H1 (cell line): Measurements from ENCODE around the gene POP5. TPM values are rescaled to one million over a fixed set of nuclear protein-coding genes. Genes with fewer than 3 reads are reported as not detected.
A peak's percentile ranks its signal among the peaks of the same experiment; 100 is the strongest.

Source experiments
- CTCF ChIA-PET: fragments of 300-600 bp; sonication (Branson Sonifier 250); formaldehyde crosslinking; loops from one replicate; lab custom pipeline; 2021; ENCODE audit not compliant: partially characterized antibody; lab: Charles Lee
- POLR2A ChIA-PET: fragments of 300-600 bp; sonication (Branson Sonifier 250); formaldehyde crosslinking; loops from one replicate; lab custom pipeline; 2021; ENCODE audit warnings: inconsistent platforms; ENCODE audit not compliant: partially characterized antibody; lab: Charles Lee
- DNase-seq, 2 experiments: peaks; one replicate each; pipeline versions ENCODE4 v3.0.0 to v3.0.0-alpha.2; 2010 to 2022; ENCODE audit warnings: low spot score in 2 of 2, low read depth in 1 of 2, mixed read lengths in 1 of 2
- FAIRE-seq: peaks from 2 replicates; lab custom pipeline; 2011; peaks lifted over from hg19 to GRCh38; lab: Jason Lieb, UNC
- H2AFZ ChIP-seq: 2 replicates; pipeline ENCODE4 v1.8.1; 2012; ENCODE audit warnings: low read length, inconsistent platforms
- H2AK5ac ChIP-seq: 2 replicates; pipeline ENCODE4 v1.6.1; 2013; ENCODE audit warnings: low read depth, low read length
- H2BK120ac ChIP-seq: replicated peaks from 2 replicates; pipeline ENCODE3; 2013; ENCODE audit warnings: low read depth, low read length, inconsistent platforms
- H2BK12ac ChIP-seq: 2 replicates; pipeline ENCODE4 v1.6.1; 2013; ENCODE audit warnings: low read depth, low read length
- H2BK15ac ChIP-seq: 2 replicates; pipeline ENCODE4 v1.6.1; 2013; ENCODE audit warnings: low read length
- H2BK20ac ChIP-seq: 2 replicates; pipeline ENCODE4 v1.6.1; 2013; ENCODE audit warnings: low read length
- H2BK5ac ChIP-seq: 2 replicates; pipeline ENCODE4 v1.6.1; 2013; ENCODE audit warnings: low read depth, low read length
- H3K14ac ChIP-seq: 2 replicates; pipeline ENCODE4 v1.6.1; 2013; ENCODE audit warnings: inconsistent platforms; ENCODE audit not compliant: insufficient read length
- H3K18ac ChIP-seq: 2 replicates; pipeline ENCODE4 v1.6.1; 2013; ENCODE audit warnings: low read length; ENCODE audit errors: extremely low read depth
- H3K23ac ChIP-seq: 2 replicates; pipeline ENCODE4 v1.6.1; 2013; ENCODE audit warnings: inconsistent platforms; ENCODE audit not compliant: insufficient read length
- H3K23me2 ChIP-seq: 2 replicates; pipeline ENCODE4 v1.6.1; 2013; ENCODE audit warnings: low read depth, low read length
- H3K27ac ChIP-seq: 2 replicates; pipeline ENCODE4 v1.6.1; 2011; ENCODE audit warnings: low read depth, low read length, inconsistent platforms
- H3K27me3 ChIP-seq, 4 experiments: replicated peaks in 1 of 4; 1 replicate in 1 of 4; 2 replicates in 3 of 4; pipeline versions ENCODE4 v1.6.1 to v1.8.1; 2011 to 2013; ENCODE audit warnings: low read length in 3 of 4, mild to moderate bottlenecking in 3 of 4, inconsistent platforms in 2 of 4, mixed read lengths in 2 of 4, moderate library complexity in 1 of 4; ENCODE audit not compliant: control insufficient read depth in 3 of 4, insufficient read depth in 3 of 4; ENCODE audit errors: extremely low read depth in 1 of 4
- H3K36me3 ChIP-seq, 4 experiments: 2 replicates each; pipeline versions ENCODE4 v1.6.1 to v1.8.1; 2011 to 2013; ENCODE audit warnings: mild to moderate bottlenecking in 4 of 4, low read length in 3 of 4, moderate library complexity in 2 of 4, control low read depth in 1 of 4, inconsistent platforms in 1 of 4; ENCODE audit not compliant: insufficient read depth in 4 of 4, control insufficient read depth in 2 of 4
- H3K4ac ChIP-seq: replicated peaks from 2 replicates; pipeline ENCODE3; 2013; ENCODE audit warnings: low read length, low read depth, mixed read lengths, inconsistent platforms; ENCODE audit not compliant: insufficient read length
- H3K4me1 ChIP-seq, 4 experiments: replicated peaks in 1 of 4; 1 replicate in 1 of 4; 2 replicates in 3 of 4; pipeline versions ENCODE4 v1.6.1 to v1.8.1; 2011 to 2013; ENCODE audit warnings: low read length in 3 of 4, inconsistent platforms in 2 of 4, mixed read lengths in 1 of 4; ENCODE audit not compliant: insufficient read depth in 4 of 4, control insufficient read depth in 3 of 4
- H3K4me2 ChIP-seq, 2 experiments: 2 replicates each; pipeline versions ENCODE4 v1.6.1 to v1.8.1; 2011 to 2013; ENCODE audit warnings: low read depth in 2 of 2, low read length in 2 of 2, control low read depth in 1 of 2, inconsistent platforms in 1 of 2, mild to moderate bottlenecking in 1 of 2; ENCODE audit not compliant: insufficient read depth in 1 of 2
- H3K4me3 ChIP-seq, 4 experiments: fragments of 200-600, 300-600 bp in 1 of 4; sonication (generic), shearing (Covaris generic), sonication (Bioruptor Twin) in 1 of 4; 2 replicates each; pipeline versions ENCODE4 v1.5.1 to v1.8.1; 2011 to 2016; ENCODE audit warnings: low read length in 4 of 4, low read depth in 3 of 4, control low read depth in 2 of 4, inconsistent platforms in 2 of 4, mild to moderate bottlenecking in 2 of 4, mixed read lengths in 1 of 4, moderate library complexity in 1 of 4; ENCODE audit not compliant: insufficient read depth in 2 of 4; ENCODE audit errors: extremely low read depth in 1 of 4
- H3K56ac ChIP-seq: replicated peaks from 2 replicates; pipeline ENCODE3; 2013; ENCODE audit warnings: low read depth, mild to moderate bottlenecking, mixed read lengths, low read length, inconsistent platforms; ENCODE audit not compliant: insufficient read length
- H3K79me1 ChIP-seq: 2 replicates; pipeline ENCODE4 v1.6.1; 2013; ENCODE audit warnings: low read depth, low read length, control low read depth
- H3K79me2 ChIP-seq, 2 experiments: 2 replicates each; pipeline versions ENCODE4 v1.6.1 to v1.8.1; 2012 to 2013; ENCODE audit warnings: low read length in 2 of 2, mild to moderate bottlenecking in 2 of 2, inconsistent platforms in 1 of 2; ENCODE audit not compliant: insufficient read depth in 2 of 2, control insufficient read depth in 1 of 2
- H3K9ac ChIP-seq, 4 experiments: replicated peaks in 1 of 4; 1 replicate in 1 of 4; 2 replicates in 3 of 4; pipeline versions ENCODE4 v1.6.1 to v1.8.1; 2011 to 2013; ENCODE audit warnings: low read depth in 3 of 4, low read length in 3 of 4, control low read depth in 2 of 4, mild to moderate bottlenecking in 2 of 4, moderate library complexity in 2 of 4, inconsistent platforms in 1 of 4; ENCODE audit errors: extremely low read depth in 1 of 4
- H3K9me3 ChIP-seq, 2 experiments: 2 replicates each; pipeline versions ENCODE4 v1.6.1 to v1.8.1; 2012 to 2013; ENCODE audit warnings: mild to moderate bottlenecking in 2 of 2, moderate library complexity in 2 of 2, control low read depth in 1 of 2, inconsistent platforms in 1 of 2, low read depth in 1 of 2, low read length in 1 of 2, mixed read lengths in 1 of 2; ENCODE audit not compliant: insufficient read depth in 2 of 2
- H4K20me1 ChIP-seq, 2 experiments: replicated peaks in 1 of 2; 2 replicates each; pipeline versions ENCODE3 to v1.8.1; 2011 to 2013; ENCODE audit warnings: inconsistent platforms in 2 of 2, low read length in 2 of 2, mild to moderate bottlenecking in 1 of 2; ENCODE audit not compliant: insufficient read depth in 2 of 2, control insufficient read depth in 1 of 2
- H4K5ac ChIP-seq: 2 replicates; pipeline ENCODE4 v1.6.1; 2013; ENCODE audit warnings: low read length, low read depth, mixed read lengths, inconsistent platforms; ENCODE audit not compliant: insufficient read length
- H4K8ac ChIP-seq: 2 replicates; pipeline ENCODE4 v1.8.0; 2013; ENCODE audit warnings: mild to moderate bottlenecking, moderate library complexity, low read length, inconsistent platforms; ENCODE audit not compliant: insufficient read depth; ENCODE audit errors: extremely low read depth
- H4K91ac ChIP-seq: replicated peaks from 2 replicates; pipeline ENCODE3; 2013; ENCODE audit warnings: low read length, mixed read lengths, inconsistent platforms; ENCODE audit not compliant: insufficient read length
- BACH1 ChIP-seq: IDR thresholded peaks from 2 replicates; pipeline ENCODE4 v1.6.1; 2012; ENCODE audit warnings: low read length, improper control_type of control experiment
- CBX5 ChIP-seq: fragments of 300-800, 300-1000 bp; sonication (generic); IDR thresholded peaks from 2 replicates; pipeline ENCODE4 v1.7.1; 2016; ENCODE audit warnings: antibody characterized with exemption, low read length, low read depth
- CREB1 ChIP-seq: IDR thresholded peaks from 2 replicates; pipeline ENCODE4 v1.6.1; 2012; ENCODE audit warnings: inconsistent platforms
- NRF1 ChIP-seq: IDR thresholded peaks from 2 replicates; pipeline ENCODE4 v1.6.1; 2011; ENCODE audit warnings: mild to moderate bottlenecking, low read depth, low read length, improper control_type of control experiment
- RNF2 ChIP-seq: fragments of 200-900, 300-1000 bp; sonication (generic); IDR thresholded peaks from 2 replicates; pipeline ENCODE4 v1.7.1; 2016; ENCODE audit warnings: borderline replicate concordance, low read depth, mild to moderate bottlenecking, antibody characterized with exemption, low read length; ENCODE audit not compliant: poor library complexity, severe bottlenecking; ENCODE audit errors: missing control alignments
- SAP30 ChIP-seq: fragments of 300-600 bp; sonication (generic); IDR thresholded peaks from 2 replicates; pipeline ENCODE4 v1.7.1; 2012; ENCODE audit warnings: low read length, moderate library complexity, mild to moderate bottlenecking, inconsistent platforms; ENCODE audit not compliant: insufficient read depth, insufficient replicate concordance
- SRF ChIP-seq: IDR thresholded peaks from 2 replicates; pipeline ENCODE4 v1.6.1; 2011; ENCODE audit warnings: mild to moderate bottlenecking, low read depth, low read length, moderate library complexity
- SUZ12 ChIP-seq: fragments of 200-600 bp; sonication (generic); IDR thresholded peaks from 2 replicates; pipeline ENCODE4 v1.6.1; 2012; ENCODE audit warnings: mild to moderate bottlenecking, inconsistent platforms, low read length, moderate library complexity, mixed read lengths
- TAF7 ChIP-seq: optimal IDR thresholded peaks from 2 replicates; pipeline ENCODE3; 2011; ENCODE audit warnings: low read depth, mild to moderate bottlenecking, inconsistent platforms, low read length, moderate library complexity, borderline replicate concordance
- TEAD4 ChIP-seq: IDR thresholded peaks from 2 replicates; pipeline ENCODE4 v1.6.1; 2012; ENCODE audit warnings: low read depth, low read length, inconsistent platforms, mixed read lengths
- WGBS, 2 experiments: shearing (Covaris generic) in 1 of 2; methylation state at CpG; one replicate each; pipeline versions ENCODE4 v1.1.6 to v1.1.7; 2013 to 2015; ENCODE audit warnings: low lambda C conversion rate in 2 of 2, mixed read lengths in 2 of 2, inconsistent platforms in 1 of 2, low coverage in 1 of 2, missing lambda C conversion rate in 1 of 2; ENCODE audit not compliant: insufficient replicate concordance in 2 of 2, insufficient coverage in 1 of 2, insufficient read length in 1 of 2; ENCODE audit errors: extremely low coverage in 1 of 2, missing lambda C conversion rate in 1 of 2; 5-methylcytosine and 5-hydroxymethylcytosine counted together
- polyA plus RNA-seq, 7 experiments: library from polyadenylated mRNA; depleted of rRNA in 3 of 7; stranded (reverse) in 5 of 7; unstranded in 2 of 7; fragments of >200 nt in 5 of 7; fragments of 200-250 nt in 2 of 7; gene quantifications; 1 replicate in 5 of 7; 2 replicates in 1 of 7; 4 replicates in 1 of 7; pipeline versions ENCODE4 v1.2.1 to v1.2.3, GENCODE V29; 2011 to 2013; ENCODE audit warnings: missing spikeins in 2 of 7, mixed read lengths in 2 of 7
- total RNA-seq: library from RNA; stranded (reverse); fragmentation: NEBNext Ultra II Directional; extraction: Animal tissue kit (Norgen Biotek cat#: 25700); gene quantifications from 2 replicates; pipeline ENCODE4 v1.2.1, GENCODE V29; 2021

POP5 gene
- total and polyA plus RNA-seq, 2 of the 8 experiments (the other 6 are each of a cell fraction or from before 2014, with no cell fraction given): 59.7 to 124 TPM

DNA sequence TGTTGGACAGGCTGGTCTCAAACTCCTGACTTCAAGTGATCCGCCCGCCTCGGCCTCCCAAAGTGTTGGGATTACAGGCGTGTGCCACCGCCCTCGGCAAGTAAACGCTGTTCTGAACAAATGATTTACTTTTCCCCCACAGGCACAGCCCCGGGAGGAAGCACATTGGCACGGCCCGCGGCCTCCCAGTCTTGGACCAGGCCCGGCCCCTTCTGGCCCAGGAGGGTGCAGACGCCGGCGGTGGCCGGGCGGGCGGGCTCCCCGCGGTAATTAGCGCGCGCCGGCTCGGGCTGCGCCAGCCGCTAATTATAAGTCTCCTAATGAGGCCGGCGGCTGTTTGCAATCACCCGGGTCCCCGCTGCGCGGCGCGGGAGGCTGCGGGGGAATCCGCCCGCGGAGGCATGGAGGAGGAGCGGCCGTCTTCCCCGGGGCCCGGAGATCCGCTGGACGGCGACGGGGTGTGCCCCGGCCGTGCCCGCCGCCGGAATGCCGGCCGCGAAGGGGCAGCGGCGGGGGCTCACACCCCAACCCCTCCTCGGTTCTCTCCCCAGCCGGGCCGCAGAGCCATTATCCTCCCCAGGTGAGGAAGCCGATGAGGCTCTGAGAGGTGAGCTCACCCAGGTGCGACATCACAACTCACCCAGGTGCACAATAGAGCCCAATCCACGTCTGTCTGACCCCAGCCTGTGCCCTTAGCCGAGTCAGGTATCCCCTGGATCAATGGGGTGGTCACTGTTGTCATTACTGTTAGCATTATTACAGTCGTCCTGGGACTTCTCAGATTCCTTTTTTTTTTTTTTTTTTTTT is 3.3 kb upstream of the POP5 start:
- Histone ChIP-seq H2AFZ (peak overlapping the region; percentile 97; the same call in 1 of the 2 replicates), H2BK15ac (peak overlapping the region; percentile 88; the same call in 1 of the 2 replicates), H2AK5ac (no peak overlapping the region), H4K5ac (peak overlapping the region; percentile 46), H4K8ac (peak overlapping the region; percentile 88; the same call in 1 of the 2 replicates), H2BK5ac (no peak overlapping the region), H3K79me1 (no peaks in the 10 kb centered on the region), H2BK12ac (no peak overlapping the region), H4K20me1 (no peaks in the 10 kb centered on the region), H3K4me2 (peak overlapping the region; percentile 75 to 81), H3K18ac (peak overlapping the region; percentile 93; the same call in 1 of the 2 replicates), H2BK20ac (no peak overlapping the region; the same call in 1 of the 2 replicates), H3K56ac (peak overlapping the region; percentile 42), H3K27me3 (peaks cover 0 to 3% (median 1%) of the 10 kb centered on the region in 4 experiments; a peak in 1 of 7 replicates), H3K4me3 (peak overlapping the region; percentile 55 to 72 (median 56)), H3K23me2 (peaks cover 6% of the 10 kb centered on the region), H3K4me1 (peaks cover 0 to 6% (median 1%) of the 10 kb centered on the region in 4 experiments; a peak in 5 of 7 replicates), H3K23ac (no peak overlapping the region), H3K79me2 (peaks cover 0 to 3% of the 10 kb centered on the region in 2 experiments; a peak in 1 of 4 replicates), H3K9ac (peak overlapping the region; percentile 8 to 63 (median 37); a peak in 4 of 7 replicates), H4K91ac (peak overlapping the region; percentile 34), H2BK120ac (no peak overlapping the region), H3K27ac (no peak overlapping the region), H3K9me3 (no peaks in the 10 kb centered on the region), H3K14ac (no peak overlapping the region), H3K4ac (peak overlapping the region; percentile 8), H3K36me3 (peaks cover 0 to 4% (median under 1%) of the 10 kb centered on the region in 4 experiments; a peak in 5 of 8 replicates)
- 13% methylated on average over 39 of the region's 65 CpGs; no CpG with 5 or more reads in 1 of the 2 experiments for WGBS, 2 experiments
- CTCF ChIA-PET: interaction anchor here (0.6 to 8.3 kb wide), 11 partner anchors 10 to 193 kb away, joined by 3 to 111 read pairs (median 5); no protein-coding TSS in a partner anchor
- DNase-seq (peak in 1 of 2 experiments; percentile 79), FAIRE-seq (no peak)
- POLR2A ChIA-PET: interaction anchor here (0.7 to 1.3 kb wide), 3 partner anchors 55 to 70 kb away, joined by 3 to 4 read pairs (median 3); partner anchors contain the start of genes CABP1 and COQ5
- TF ChIP-seq TAF7: no peak
- peak; percentile 54; the same call in 1 of the 2 replicates for TF ChIP-seq CREB1
- TF ChIP-seq NRF1: no peak
- no peak for TF ChIP-seq CBX5
- no peak for TF ChIP-seq SUZ12
- no peak for TF ChIP-seq RNF2
- no peak for TF ChIP-seq BACH1
- no peak; the same call in 1 of the 2 replicates for TF ChIP-seq TEAD4
- TF ChIP-seq SAP30: no peak
- no peak for TF ChIP-seq SRF
